ENCODE data around the gene RAB44. TPM values are rescaled to one million over a fixed set of nuclear protein-coding genes. Genes with fewer than 3 reads are reported as not detected.
A peak's percentile ranks its signal among the peaks of the same experiment; 100 is the strongest.

The RAB44 gene
- total and polyA plus RNA-seq, 2 of the 4 experiments (the other 2 are of a cell fraction): 0.03 TPM; not detected in 1

DNA sequence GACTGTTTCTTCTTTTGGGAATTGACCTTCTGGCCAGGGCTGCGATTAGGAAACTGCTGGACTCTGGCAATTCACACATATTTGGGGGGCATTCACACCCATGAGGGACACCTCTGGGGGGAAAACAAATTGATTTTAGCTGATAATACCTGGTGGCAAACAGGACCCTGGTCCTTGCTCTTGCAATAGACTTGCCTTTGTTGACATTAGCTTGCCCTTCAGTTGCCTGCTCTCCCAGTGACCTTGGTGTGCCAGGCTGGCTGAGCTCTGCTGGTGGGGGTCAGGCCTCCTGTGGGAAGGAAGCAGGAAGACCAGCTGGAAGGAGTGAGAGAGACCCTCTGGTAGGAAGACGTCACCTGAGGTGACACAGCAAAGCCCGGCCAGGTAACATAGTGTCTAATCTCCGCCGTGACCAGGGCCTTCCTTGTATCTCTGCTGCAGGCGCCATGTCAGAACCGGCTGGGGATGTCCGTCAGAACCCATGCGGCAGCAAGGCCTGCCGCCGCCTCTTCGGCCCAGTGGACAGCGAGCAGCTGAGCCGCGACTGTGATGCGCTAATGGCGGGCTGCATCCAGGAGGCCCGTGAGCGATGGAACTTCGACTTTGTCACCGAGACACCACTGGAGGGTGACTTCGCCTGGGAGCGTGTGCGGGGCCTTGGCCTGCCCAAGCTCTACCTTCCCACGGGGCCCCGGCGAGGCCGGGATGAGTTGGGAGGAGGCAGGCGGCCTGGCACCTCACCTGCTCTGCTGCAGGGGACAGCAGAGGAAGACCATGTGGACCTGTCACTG, 13.8 kb upstream of the RAB44 start:
- peaks cover 100% of the 10 kb centered on the region for H4K20me1 ChIP-seq (ENCODE audit: insufficient read depth, low read length)
- ChIA-PET CTCF (interaction anchor here (0.6 kb wide), 1 partner anchor 63 kb away, joined by 3 read pairs; no protein-coding TSS in a partner anchor), POLR2A (ENCODE audit: unreplicated experiment) (interaction anchor here (0.5 to 1.5 kb wide), 4 partner anchors 16 to 655 kb away, joined by 4 to 6 read pairs (median 4); no protein-coding TSS in a partner anchor)
- no peak overlapping the region for H2AK5ac ChIP-seq (ENCODE audit: low read depth, low read length)
- H3K27ac ChIP-seq (ENCODE audit: insufficient read depth, low read length): no peak overlapping the region
- H3K23ac ChIP-seq (ENCODE audit: low read depth, low read length): no peak overlapping the region
- no peak overlapping the region for H2BK20ac ChIP-seq (ENCODE audit: low read depth, low read length)
- no peaks in the 10 kb centered on the region for H3K9me3 ChIP-seq (ENCODE audit: control insufficient read depth, insufficient read depth, low read length)
- H3K36me3 ChIP-seq (ENCODE audit: control insufficient read depth, insufficient read depth, low read length): peaks cover 62% of the 10 kb centered on the region
- no peak overlapping the region for H2BK15ac ChIP-seq (ENCODE audit: low read depth, low read length)
- no peak for TF ChIP-seq RCOR1 (IDR thresholded peaks at IDR 0.05; ENCODE audit: insufficient replicate concordance, low read length)
- no peak for TF ChIP-seq MXI1 (IDR thresholded peaks at IDR 0.05; ENCODE audit: borderline replicate concordance, low read depth, low read length)
- no peak for TF ChIP-seq FOS (IDR thresholded peaks at IDR 0.05; ENCODE audit: low read depth, low read length)
- TF ChIP-seq, protein P1, sequence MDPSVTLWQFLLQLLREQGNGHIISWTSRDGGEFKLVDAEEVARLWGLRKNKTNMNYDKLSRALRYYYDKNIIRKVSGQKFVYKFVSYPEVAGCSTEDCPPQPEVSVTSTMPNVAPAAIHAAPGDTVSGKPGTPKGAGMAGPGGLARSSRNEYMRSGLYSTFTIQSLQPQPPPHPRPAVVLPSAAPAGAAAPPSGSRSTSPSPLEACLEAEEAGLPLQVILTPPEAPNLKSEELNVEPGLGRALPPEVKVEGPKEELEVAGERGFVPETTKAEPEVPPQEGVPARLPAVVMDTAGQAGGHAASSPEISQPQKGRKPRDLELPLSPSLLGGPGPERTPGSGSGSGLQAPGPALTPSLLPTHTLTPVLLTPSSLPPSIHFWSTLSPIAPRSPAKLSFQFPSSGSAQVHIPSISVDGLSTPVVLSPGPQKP (IDR thresholded peaks at IDR 0.05; ENCODE audit: borderline replicate concordance, low read depth, low read length): no peak
- no peak overlapping the region for H2BK120ac ChIP-seq (ENCODE audit: low read depth, low read length)
- H3K9me1 ChIP-seq (ENCODE audit: insufficient read depth, low read length): peaks cover 7% of the 10 kb centered on the region; the same call in 1 of the 2 replicates
- H3K4ac ChIP-seq (ENCODE audit: low read depth, low read length): no peak overlapping the region
- no peak overlapping the region for H3K14ac ChIP-seq (replicated peaks; ENCODE audit: low read depth, low read length)
- H4K8ac ChIP-seq (ENCODE audit: low read depth in 2 of 2, low read length in 2 of 2): no peak overlapping the region
- no TSS peak for BruUV-seq (replicated peaks)
- H2BK5ac ChIP-seq (ENCODE audit: low read depth, low read length, poor library complexity, severe bottlenecking): no peak overlapping the region
- H4K91ac ChIP-seq (ENCODE audit: insufficient read depth, low read depth, low read length): no peak overlapping the region
- no peak overlapping the region for H3K4me3 ChIP-seq (ENCODE audit: insufficient read depth, low read depth, low read length)
- H3K18ac ChIP-seq (ENCODE audit: low read depth, low read length): no peak overlapping the region
- WGBS, 2 experiments (ENCODE audit: extremely low coverage in 2 of 2, insufficient read length in 1 of 2): 99% methylated on average over 20 of the region's 29 CpGs; no CpG with 5 or more reads in 1 of the 2 experiments
- H3K27me3 ChIP-seq (ENCODE audit: control insufficient read depth, insufficient read depth, low read length): no peaks in the 10 kb centered on the region
- H3K4me1 ChIP-seq (ENCODE audit: control insufficient read depth, insufficient read depth, low read length): peaks cover 3% of the 10 kb centered on the region
- H4K5ac ChIP-seq (ENCODE audit: low read depth, low read length): no peak overlapping the region
- no peak for DNase-seq
- in situ Hi-C loops (cut with MboI; ENCODE audit: low sequenced_read_pairs) (loop anchor here (5.0 kb wide), 1 partner anchor 62 kb away; no protein-coding TSS in a partner anchor), dilution Hi-C loops (cut with HindIII; ENCODE audit: low sequenced_read_pairs, unreplicated experiment) (no loop called here), intact Hi-C loops (cut with micrococcal nuclease) (loop anchor here (5.0 kb wide), 1 partner anchor 262 kb away; no protein-coding TSS in a partner anchor)
- H3K56ac ChIP-seq (ENCODE audit: extremely low read depth, insufficient read depth, low read length): no peak overlapping the region
- no peak for ATAC-seq (ENCODE audit: low read depth)
- no peak overlapping the region for H3K9ac ChIP-seq (ENCODE audit: low read depth, low read length)
- peaks cover 19 to 60% of the 10 kb centered on the region in 2 experiments; a peak in 3 of 4 replicates for H3K79me1 ChIP-seq (ENCODE audit: low read depth in 1 of 2, low read length in 2 of 2)
- H3K4me2 ChIP-seq (ENCODE audit: low read depth, low read length): peak overlapping the region; percentile 5; the same call in 1 of the 2 replicates
- H2AK9ac ChIP-seq (replicated peaks; ENCODE audit: low read depth, low read length, poor library complexity): no peak overlapping the region
- H2AFZ ChIP-seq (replicated peaks; ENCODE audit: low read length, poor library complexity): no peak overlapping the region

Data from IMR-90 (cell line).